Activated B cell treated with CpG ODN at 0.5 μM for 24 hours (primary cell): ENCODE measurements around the gene PPM1K. TPM values are rescaled to one million over a fixed set of nuclear protein-coding genes. Genes with fewer than 3 reads are reported as not detected.
A peak's percentile ranks its signal among the peaks of the same experiment; 100 is the strongest.

Experiments
- ATAC-seq: fragments of 200-7000 bp; cut with Tn5 transposase; one replicate; pipeline ENCODE4 v1.10.0; 2021; ENCODE audit warnings: low read depth, mild to moderate bottlenecking, moderate library complexity
- CTCF ChIA-PET: fragments of 350-600 bp; sonication (Branson Sonifier 250); formaldehyde crosslinking; loops from one replicate; lab custom pipeline; 2021; ENCODE audit warnings: antibody characterized with exemption; lab: Charles Lee
- POLR2A ChIA-PET: fragments of 350-600 bp; sonication (Branson Sonifier 250); formaldehyde crosslinking; loops from one replicate; lab custom pipeline; 2021; ENCODE audit warnings: antibody characterized with exemption; lab: Charles Lee
- DNase-seq: peaks from one replicate; pipeline ENCODE4 v3.0.0; 2022
- H3K27ac Mint-ChIP-seq: one replicate; pipeline ENCODE4 v1.8.0; 2020; ENCODE audit warnings: mixed read lengths
- H3K27me3 Mint-ChIP-seq: one replicate; pipeline ENCODE4 v1.8.0; 2021; ENCODE audit warnings: mixed read lengths
- H3K36me3 Mint-ChIP-seq: one replicate; pipeline ENCODE4 v1.8.0; 2021; ENCODE audit warnings: low read depth, mixed read lengths
- H3K4me1 Mint-ChIP-seq: one replicate; pipeline ENCODE4 v1.8.0; 2021; ENCODE audit warnings: mixed read lengths
- H3K4me3 Mint-ChIP-seq: one replicate; pipeline ENCODE4 v1.8.0; 2020; ENCODE audit warnings: mild to moderate bottlenecking, mixed read lengths
- H3K9me3 Mint-ChIP-seq: one replicate; pipeline ENCODE4 v1.8.0; 2020; ENCODE audit warnings: mixed read lengths
- intact Hi-C: fragments of 100-400 bp; cut with micrococcal nuclease; formaldehyde crosslinking; loops from one replicate; pipeline ENCODE4 v1.15.1; 2024
- total RNA-seq: library from RNA; stranded (reverse); gene quantifications from 2 replicates; pipeline ENCODE4 v1.2.3, GENCODE V29; 2022
- TF ChIP-seq, protein P1 (sequence below): fragments of 200-600 bp; IDR thresholded peaks from one replicate; pipeline ENCODE4 v1.8.0; 2022; ENCODE audit warnings: antibody characterized with exemption, mild to moderate bottlenecking

Gene PPM1K
- total RNA-seq, 1 donor from 2014 or later = 76.6 TPM

DNA sequence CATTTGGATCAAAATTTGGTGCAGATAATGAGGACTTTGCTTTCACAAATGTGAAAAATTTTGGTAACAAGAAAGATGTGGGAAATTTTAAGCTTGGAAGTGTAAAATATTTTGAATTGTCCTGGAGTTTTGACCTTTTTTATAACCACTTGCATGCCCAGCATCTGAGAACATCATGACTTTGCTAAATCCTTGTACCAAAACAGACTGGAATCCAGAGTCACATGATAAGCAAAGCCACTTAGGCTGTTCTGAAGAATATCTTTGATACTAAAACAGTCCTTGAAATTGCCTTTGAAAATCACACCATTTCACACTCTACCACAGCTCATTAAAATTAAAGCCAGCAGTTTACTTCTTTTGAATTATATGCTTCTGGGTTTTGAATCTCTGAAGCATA lies 2.5 kb upstream of the PPM1K start:
- H3K4me3 Mint-ChIP-seq = no peak overlapping the region

DNA sequence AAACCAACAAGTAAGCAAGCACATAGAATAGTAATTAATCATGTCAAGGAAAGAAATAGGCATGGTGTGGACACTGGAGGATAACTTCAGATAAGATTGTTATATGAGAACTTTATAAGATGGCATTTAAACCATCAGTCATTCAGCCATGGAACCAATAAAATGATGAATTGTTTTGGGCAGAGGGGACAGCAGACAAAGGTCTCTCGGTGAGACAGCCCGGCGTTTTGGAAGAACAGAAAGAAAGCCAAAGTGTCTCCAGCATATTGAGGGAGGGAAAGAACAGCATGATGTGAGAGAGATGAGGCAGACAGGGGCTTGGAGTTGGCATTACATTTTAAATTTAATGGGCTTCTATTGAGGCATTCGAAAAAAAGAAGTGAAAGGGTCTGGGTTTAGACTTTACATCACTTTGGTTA lies 883 bp upstream of the PPM1K start:
- H3K9me3 Mint-ChIP-seq = no peaks in the 10 kb centered on the region
- peak overlapping the region; percentile 98 for H3K4me3 Mint-ChIP-seq
- CTCF ChIA-PET = interaction anchor here (0.9 to 3.1 kb wide), 4 partner anchors 10 to 172 kb away, joined by 4 to 18 read pairs (median 6); partner anchors contain the start of genes HERC5 and HERC6

More for the DNA sequence above, 2.5 kb upstream of the PPM1K start:
- ATAC-seq (no peak), DNase-seq (no peak)
- Mint-ChIP-seq H3K36me3 (peaks cover 10% of the 10 kb centered on the region), H3K4me1 (peaks cover 34% of the 10 kb centered on the region), H3K9me3 (no peaks in the 10 kb centered on the region), H3K27me3 (no peaks in the 10 kb centered on the region), H3K27ac (no peak overlapping the region)
- ChIA-PET POLR2A (interaction anchor here (1.4 to 1.8 kb wide), 2 partner anchors 31 to 33 kb away, joined by 4 to 10 read pairs; no protein-coding TSS in a partner anchor), CTCF (interaction anchor here (0.6 kb wide), 1 partner anchor 1077 kb away, joined by 3 read pairs; no protein-coding TSS in a partner anchor)
- intact Hi-C loops = loop anchor here (10.0 kb wide), 1 partner anchor 1352 kb away; the partner anchor contains the start of gene AFF1
- TF ChIP-seq, protein P1, sequence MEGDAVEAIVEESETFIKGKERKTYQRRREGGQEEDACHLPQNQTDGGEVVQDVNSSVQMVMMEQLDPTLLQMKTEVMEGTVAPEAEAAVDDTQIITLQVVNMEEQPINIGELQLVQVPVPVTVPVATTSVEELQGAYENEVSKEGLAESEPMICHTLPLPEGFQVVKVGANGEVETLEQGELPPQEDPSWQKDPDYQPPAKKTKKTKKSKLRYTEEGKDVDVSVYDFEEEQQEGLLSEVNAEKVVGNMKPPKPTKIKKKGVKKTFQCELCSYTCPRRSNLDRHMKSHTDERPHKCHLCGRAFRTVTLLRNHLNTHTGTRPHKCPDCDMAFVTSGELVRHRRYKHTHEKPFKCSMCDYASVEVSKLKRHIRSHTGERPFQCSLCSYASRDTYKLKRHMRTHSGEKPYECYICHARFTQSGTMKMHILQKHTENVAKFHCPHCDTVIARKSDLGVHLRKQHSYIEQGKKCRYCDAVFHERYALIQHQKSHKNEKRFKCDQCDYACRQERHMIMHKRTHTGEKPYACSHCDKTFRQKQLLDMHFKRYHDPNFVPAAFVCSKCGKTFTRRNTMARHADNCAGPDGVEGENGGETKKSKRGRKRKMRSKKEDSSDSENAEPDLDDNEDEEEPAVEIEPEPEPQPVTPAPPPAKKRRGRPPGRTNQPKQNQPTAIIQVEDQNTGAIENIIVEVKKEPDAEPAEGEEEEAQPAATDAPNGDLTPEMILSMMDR = no peak

GRCh38 chr4:88283661-88284438 lies 511 bp downstream of the PPM1K start:
- peak; percentile 40 for ATAC-seq
- CTCF ChIA-PET = interaction anchor here (0.9 to 3.1 kb wide), 9 partner anchors 8 to 232 kb away, joined by 3 to 18 read pairs (median 4); partner anchors contain the start of genes HERC5 and HERC6
- Mint-ChIP-seq H3K4me3 (peak overlapping the region; percentile 98), H3K36me3 (peaks cover 10% of the 10 kb centered on the region), H3K4me1 (peaks cover 62% of the 10 kb centered on the region), H3K27me3 (no peaks in the 10 kb centered on the region), H3K27ac (peak overlapping the region; percentile 99), H3K9me3 (no peaks in the 10 kb centered on the region)
- intact Hi-C loops = loop anchor here (1.0 to 10.0 kb wide), 12 partner anchors 9 to 1845 kb away; partner anchors contain the start of genes AFF1, HERC3, HERC5 and KLHL8
- DNase-seq = peak; percentile 63
- POLR2A ChIA-PET = interaction anchor here (0.5 to 4.6 kb wide), 29 partner anchors 8 to 1355 kb away, joined by 3 to 100 read pairs (median 5); partner anchors contain the start of genes AFF1, HERC3, HERC5 and HERC6
- TF ChIP-seq, protein P1 = no peak

More for the DNA sequence above, 883 bp upstream of the PPM1K start:
- POLR2A ChIA-PET = interaction anchor here (0.6 to 4.6 kb wide), 15 partner anchors 9 to 1076 kb away, joined by 3 to 100 read pairs (median 11); partner anchors contain the start of genes HERC3, HERC5, HERC6 and PYURF
- intact Hi-C loops = loop anchor here (2.0 to 10.0 kb wide), 3 partner anchors 238 to 1844 kb away; partner anchors contain the start of genes AFF1 and PYURF
- Mint-ChIP-seq H3K36me3 (peaks cover 10% of the 10 kb centered on the region), H3K27me3 (no peaks in the 10 kb centered on the region), H3K4me1 (peaks cover 48% of the 10 kb centered on the region), H3K27ac (peak overlapping the region; percentile 99)
- TF ChIP-seq, protein P1 = no peak
- DNase-seq (no peak), ATAC-seq (no peak)

DNA sequence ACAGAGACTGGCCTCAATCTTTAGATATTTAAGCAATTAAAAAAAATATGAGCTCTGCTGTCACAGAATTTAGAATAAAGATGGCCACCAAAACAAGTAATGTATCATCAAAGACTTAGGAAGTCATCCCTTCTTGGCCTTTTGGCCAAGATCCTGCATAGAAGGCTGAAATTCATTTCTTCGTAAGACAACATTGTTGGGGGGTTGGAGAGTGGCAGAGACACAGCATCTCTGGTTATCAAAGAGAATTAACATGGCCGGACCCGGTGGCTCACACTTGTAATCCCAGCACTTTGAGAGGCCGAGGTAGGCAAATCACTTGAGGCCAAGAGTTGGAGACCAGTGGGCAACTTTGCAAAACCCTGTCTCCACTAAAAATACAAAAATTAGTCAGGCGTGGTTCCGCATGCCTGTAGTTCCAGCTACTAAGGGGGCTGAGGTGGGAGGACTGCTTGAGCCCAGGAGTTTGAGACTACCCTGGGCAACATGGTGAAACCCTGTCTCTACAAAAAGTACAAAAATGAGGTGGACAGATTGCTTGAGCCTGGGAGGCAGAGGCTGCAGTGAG lies 4.0 kb downstream of the PPM1K start:
- peaks cover 84% of the 10 kb centered on the region for H3K4me1 Mint-ChIP-seq
- peaks cover 35% of the 10 kb centered on the region for H3K36me3 Mint-ChIP-seq
- ChIA-PET CTCF (interaction anchor here (1.0 to 1.9 kb wide), 3 partner anchors 35 to 236 kb away, joined by 4 to 5 read pairs (median 4); no protein-coding TSS in a partner anchor), POLR2A (interaction anchor here (1.5 to 1.7 kb wide), 2 partner anchors 40 to 177 kb away, joined by 6 to 12 read pairs; partner anchors contain the start of gene HERC5)
- peak overlapping the region; percentile 59 for H3K4me3 Mint-ChIP-seq
- DNase-seq (no peak), ATAC-seq (no peak)
- TF ChIP-seq, protein P1 = no peak
- peak overlapping the region; percentile 91 for H3K27ac Mint-ChIP-seq
- H3K27me3 Mint-ChIP-seq = no peaks in the 10 kb centered on the region
- intact Hi-C loops = loop anchor here (5.0 to 10.0 kb wide), 4 partner anchors 858 to 1346 kb away; partner anchors contain the start of genes AFF1, KLHL8 and NUDT9
- no peaks in the 10 kb centered on the region for H3K9me3 Mint-ChIP-seq
